Measurements from ENCODE around the gene SCAF4.

DNA sequence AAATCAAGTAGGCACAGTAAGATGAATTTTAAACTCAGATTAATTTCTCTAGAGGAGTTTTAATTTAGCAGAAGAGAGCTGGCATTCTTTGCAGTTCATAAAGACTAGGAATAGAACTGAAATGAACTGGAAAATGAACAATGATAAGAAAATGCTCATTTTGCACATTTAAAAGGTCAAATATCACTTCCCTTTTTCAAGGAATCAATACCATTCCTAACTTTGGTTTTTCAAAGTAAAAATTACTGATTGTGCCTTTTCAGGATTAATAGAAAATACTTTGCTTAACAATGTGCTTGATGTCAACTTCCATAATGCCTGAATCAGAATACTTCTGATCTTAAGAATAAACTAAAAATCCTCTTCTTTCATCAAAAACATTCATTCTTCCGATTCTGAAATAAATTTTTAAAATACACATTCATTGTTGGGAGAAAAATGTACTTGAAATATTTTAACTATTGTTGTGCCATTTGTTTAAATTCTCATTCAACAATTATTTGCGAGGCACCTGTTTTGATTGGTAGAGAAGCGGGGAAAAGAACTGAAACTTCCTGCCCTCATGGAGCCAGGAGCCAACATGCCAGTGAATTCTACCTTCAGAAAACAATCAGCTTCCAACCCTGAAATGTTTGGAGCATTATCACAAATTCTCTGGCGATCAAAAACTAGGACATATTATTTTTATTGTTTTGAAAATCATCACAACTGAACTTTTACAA, 2.1 kb downstream of the SCAF4 start:
- TF ChIP-seq, protein P1, sequence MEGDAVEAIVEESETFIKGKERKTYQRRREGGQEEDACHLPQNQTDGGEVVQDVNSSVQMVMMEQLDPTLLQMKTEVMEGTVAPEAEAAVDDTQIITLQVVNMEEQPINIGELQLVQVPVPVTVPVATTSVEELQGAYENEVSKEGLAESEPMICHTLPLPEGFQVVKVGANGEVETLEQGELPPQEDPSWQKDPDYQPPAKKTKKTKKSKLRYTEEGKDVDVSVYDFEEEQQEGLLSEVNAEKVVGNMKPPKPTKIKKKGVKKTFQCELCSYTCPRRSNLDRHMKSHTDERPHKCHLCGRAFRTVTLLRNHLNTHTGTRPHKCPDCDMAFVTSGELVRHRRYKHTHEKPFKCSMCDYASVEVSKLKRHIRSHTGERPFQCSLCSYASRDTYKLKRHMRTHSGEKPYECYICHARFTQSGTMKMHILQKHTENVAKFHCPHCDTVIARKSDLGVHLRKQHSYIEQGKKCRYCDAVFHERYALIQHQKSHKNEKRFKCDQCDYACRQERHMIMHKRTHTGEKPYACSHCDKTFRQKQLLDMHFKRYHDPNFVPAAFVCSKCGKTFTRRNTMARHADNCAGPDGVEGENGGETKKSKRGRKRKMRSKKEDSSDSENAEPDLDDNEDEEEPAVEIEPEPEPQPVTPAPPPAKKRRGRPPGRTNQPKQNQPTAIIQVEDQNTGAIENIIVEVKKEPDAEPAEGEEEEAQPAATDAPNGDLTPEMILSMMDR (IDR thresholded peaks at IDR 0.05 in 8 of 11, conservative IDR thresholded peaks at IDR 0.05 in 3 of 11) = no peak
- TF ChIP-seq POLR2A (IDR thresholded peaks at IDR 0.05) = no peak
